ENCODE results near the gene GOLGB1. TPM values are rescaled to one million over a fixed set of nuclear protein-coding genes. Genes with fewer than 3 reads are reported as not detected.

GOLGB1 gene
- total RNA-seq, 1 donor from 2014 or later, result 44.7 TPM

DNA sequence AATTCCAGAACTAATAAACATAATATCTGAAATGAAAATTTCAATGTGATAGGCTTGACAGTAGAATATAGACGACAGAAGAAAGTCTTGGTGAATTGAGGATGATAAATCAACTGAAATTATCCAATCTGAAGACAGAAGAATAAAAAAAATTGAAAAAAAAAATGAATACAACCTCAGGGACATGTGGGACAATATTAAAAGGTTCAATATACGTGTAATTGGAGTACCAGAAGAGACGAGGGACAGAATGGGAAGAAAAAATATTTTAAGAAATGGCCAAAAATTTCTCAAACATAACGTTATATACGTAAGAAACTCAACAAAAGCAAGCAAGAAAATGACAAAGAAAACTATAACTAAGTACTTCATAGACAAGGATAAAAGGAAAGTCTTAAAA is 45.6 kb downstream of the GOLGB1 start:
- intact Hi-C loops (cut with micrococcal nuclease), result no loop called here
- POLR2A ChIA-PET, result no interaction called here
- Mint-ChIP-seq H3K36me3 (ENCODE audit: low read depth) (peaks cover 64% of the 10 kb centered on the region), H3K4me1 (no peaks in the 10 kb centered on the region), H3K27ac (no peak overlapping the region), H3K4me3 (no peak overlapping the region), H3K9me3 (no peaks in the 10 kb centered on the region), H3K27me3 (no peaks in the 10 kb centered on the region)
- CTCF ChIA-PET, result no interaction called here
- ATAC-seq (ENCODE audit: low read depth), result no peak
- TF ChIP-seq, protein P1, sequence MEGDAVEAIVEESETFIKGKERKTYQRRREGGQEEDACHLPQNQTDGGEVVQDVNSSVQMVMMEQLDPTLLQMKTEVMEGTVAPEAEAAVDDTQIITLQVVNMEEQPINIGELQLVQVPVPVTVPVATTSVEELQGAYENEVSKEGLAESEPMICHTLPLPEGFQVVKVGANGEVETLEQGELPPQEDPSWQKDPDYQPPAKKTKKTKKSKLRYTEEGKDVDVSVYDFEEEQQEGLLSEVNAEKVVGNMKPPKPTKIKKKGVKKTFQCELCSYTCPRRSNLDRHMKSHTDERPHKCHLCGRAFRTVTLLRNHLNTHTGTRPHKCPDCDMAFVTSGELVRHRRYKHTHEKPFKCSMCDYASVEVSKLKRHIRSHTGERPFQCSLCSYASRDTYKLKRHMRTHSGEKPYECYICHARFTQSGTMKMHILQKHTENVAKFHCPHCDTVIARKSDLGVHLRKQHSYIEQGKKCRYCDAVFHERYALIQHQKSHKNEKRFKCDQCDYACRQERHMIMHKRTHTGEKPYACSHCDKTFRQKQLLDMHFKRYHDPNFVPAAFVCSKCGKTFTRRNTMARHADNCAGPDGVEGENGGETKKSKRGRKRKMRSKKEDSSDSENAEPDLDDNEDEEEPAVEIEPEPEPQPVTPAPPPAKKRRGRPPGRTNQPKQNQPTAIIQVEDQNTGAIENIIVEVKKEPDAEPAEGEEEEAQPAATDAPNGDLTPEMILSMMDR (IDR thresholded peaks at IDR 0.05), result no peak
- no peak for DNase-seq

DNA sequence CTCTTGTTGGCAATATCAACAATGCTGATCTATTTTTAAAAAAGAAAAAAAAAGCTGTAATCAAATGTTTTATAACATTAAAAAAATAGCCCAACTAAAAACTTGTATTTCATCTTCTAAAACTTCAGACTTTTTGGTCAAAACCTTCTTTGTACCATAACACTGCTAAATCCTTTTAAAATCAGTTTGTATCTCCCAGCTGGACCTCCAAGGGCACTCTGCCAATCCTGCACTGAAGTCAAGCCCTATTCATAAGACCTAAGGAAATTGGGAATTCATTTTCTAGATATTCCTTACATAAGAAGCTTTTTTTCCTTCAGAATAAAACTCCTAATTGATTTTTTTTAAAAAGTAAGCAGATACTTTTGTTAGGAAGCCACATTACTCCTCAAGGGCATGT is 50.6 kb downstream of the GOLGB1 start:
- ATAC-seq (ENCODE audit: low read depth) (no peak), DNase-seq (no peak)
- Mint-ChIP-seq H3K27ac (no peak overlapping the region), H3K27me3 (no peaks in the 10 kb centered on the region), H3K36me3 (ENCODE audit: low read depth) (peaks cover 32% of the 10 kb centered on the region), H3K9me3 (no peaks in the 10 kb centered on the region), H3K4me1 (no peaks in the 10 kb centered on the region), H3K4me3 (no peak overlapping the region)
- ChIA-PET POLR2A (no interaction called here), CTCF (no interaction called here)
- TF ChIP-seq, protein P1 (IDR thresholded peaks at IDR 0.05), result no peak
- intact Hi-C loops (cut with micrococcal nuclease), result no loop called here

DNA sequence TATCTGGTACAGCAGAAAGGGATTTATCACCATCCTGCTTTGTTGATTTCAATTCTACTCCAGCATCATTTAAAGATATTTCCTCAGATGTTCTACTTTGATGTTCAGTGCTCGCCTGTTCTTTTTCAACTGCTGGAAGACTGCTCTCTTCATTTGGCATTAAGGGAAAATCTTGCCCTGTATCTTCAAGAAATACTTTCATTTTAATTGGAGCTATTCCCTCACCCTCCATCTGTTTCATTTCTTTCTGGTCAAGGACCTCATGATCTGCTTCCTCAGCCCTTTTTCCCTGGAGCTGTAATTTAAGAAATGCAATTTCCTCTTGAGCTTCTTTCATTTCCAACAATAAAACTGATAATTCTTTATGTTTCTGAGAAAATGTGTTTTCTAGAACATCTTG is 51.1 kb downstream of the GOLGB1 start:
- CTCF ChIA-PET, result no interaction called here
- H3K27ac Mint-ChIP-seq, result no peak overlapping the region
- intact Hi-C loops (cut with micrococcal nuclease), result no loop called here
- ATAC-seq (ENCODE audit: low read depth) (no peak), DNase-seq (no peak)
- H3K27me3 Mint-ChIP-seq, result no peaks in the 10 kb centered on the region
- POLR2A ChIA-PET, result no interaction called here
- no peak overlapping the region for H3K4me3 Mint-ChIP-seq
- H3K36me3 Mint-ChIP-seq (ENCODE audit: low read depth), result peaks cover 29% of the 10 kb centered on the region
- H3K4me1 Mint-ChIP-seq, result no peaks in the 10 kb centered on the region
- H3K9me3 Mint-ChIP-seq, result no peaks in the 10 kb centered on the region
- TF ChIP-seq, protein P1 (IDR thresholded peaks at IDR 0.05), result no peak

DNA sequence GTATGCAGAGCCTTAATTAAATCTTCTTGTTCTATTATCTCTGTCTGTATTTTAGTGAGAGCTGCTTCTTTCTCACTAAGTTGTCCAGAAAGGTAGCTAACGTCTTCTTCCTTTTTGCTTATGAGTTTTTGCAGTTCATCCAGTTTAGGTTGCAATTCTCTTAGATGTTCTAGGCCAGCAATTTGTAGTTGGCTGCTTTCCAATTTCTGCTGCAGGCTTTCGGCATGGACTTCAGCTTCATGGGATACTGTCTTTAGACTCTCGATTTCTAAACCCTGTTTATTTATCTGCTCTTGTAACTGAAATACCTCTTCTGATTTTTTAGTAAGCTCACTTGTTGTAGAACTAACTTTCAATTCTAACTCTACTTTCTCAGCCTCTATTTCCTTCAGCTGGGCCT is 53.4 kb downstream of the GOLGB1 start:
- DNase-seq (no peak), ATAC-seq (ENCODE audit: low read depth) (no peak)
- H3K27ac Mint-ChIP-seq, result no peak overlapping the region
- H3K4me1 Mint-ChIP-seq, result peaks cover 6% of the 10 kb centered on the region
- ChIA-PET CTCF (interaction anchor here (0.5 kb wide), 1 partner anchor 48 kb away, joined by 4 read pairs; no protein-coding TSS in a partner anchor), POLR2A (no interaction called here)
- no peaks in the 10 kb centered on the region for H3K9me3 Mint-ChIP-seq
- TF ChIP-seq, protein P1 (IDR thresholded peaks at IDR 0.05), result no peak
- H3K27me3 Mint-ChIP-seq, result no peaks in the 10 kb centered on the region
- intact Hi-C loops (cut with micrococcal nuclease), result no loop called here
- H3K4me3 Mint-ChIP-seq, result no peak overlapping the region
- peaks cover 31% of the 10 kb centered on the region for H3K36me3 Mint-ChIP-seq (ENCODE audit: low read depth)

DNA sequence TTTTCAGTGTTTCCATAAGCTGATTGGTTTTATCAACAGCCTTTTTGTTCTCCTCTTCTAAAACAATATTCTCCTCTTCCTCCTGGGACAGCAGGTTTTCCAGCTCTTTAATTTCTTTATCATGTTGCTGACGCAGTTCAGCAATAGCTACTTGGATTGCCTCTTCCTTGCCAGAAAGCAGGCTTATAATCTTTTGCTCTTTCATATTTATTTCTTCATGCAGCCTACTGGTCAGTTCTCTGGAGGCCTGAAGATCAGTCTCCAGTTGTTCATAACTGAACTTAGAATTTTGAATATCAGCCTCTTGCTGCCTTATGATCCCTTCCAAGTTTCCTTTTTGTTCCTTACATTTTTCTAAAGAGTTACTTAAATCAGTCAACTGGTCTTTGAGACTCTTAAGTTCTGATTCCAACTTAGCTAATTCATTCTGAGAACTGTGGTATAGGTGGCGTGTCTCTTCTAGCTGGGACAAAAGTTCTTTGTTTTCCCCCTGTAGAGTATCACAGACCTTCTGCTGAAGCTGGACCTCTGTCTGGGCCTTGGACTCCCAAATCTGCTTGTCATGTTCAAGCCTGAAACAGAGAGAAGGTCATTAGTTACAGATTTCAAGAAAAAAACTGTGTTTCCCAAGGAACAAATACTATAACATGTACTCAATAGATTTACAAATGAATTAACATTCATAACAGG is 57.4 kb downstream of the GOLGB1 start:
- ATAC-seq (ENCODE audit: low read depth), result no peak
- no peak for DNase-seq
- intact Hi-C loops (cut with micrococcal nuclease), result no loop called here
- Mint-ChIP-seq H3K36me3 (ENCODE audit: low read depth) (peaks cover 36% of the 10 kb centered on the region), H3K27me3 (no peaks in the 10 kb centered on the region), H3K27ac (peak overlapping the region; percentile 52), H3K9me3 (no peaks in the 10 kb centered on the region), H3K4me1 (peaks cover 11% of the 10 kb centered on the region), H3K4me3 (no peak overlapping the region)
- CTCF ChIA-PET, result no interaction called here
- TF ChIP-seq, protein P1 (IDR thresholded peaks at IDR 0.05), result no peak
- POLR2A ChIA-PET, result interaction anchor here (0.7 to 1.3 kb wide), 2 partner anchors 31 to 64 kb away, joined by 3 to 4 read pairs; partner anchors contain the start of gene HCLS1

Data from activated B cell treated with CpG ODN at 0.5 μM for 24 hours (primary cell).